Stomach (tissue), 4 donors: Measurements from ENCODE around the gene MYH9.

Experiments
- EP300 ChIP-seq: sonication (generic); formaldehyde crosslinking; IDR thresholded peaks from one replicate; pipeline ENCODE4 v1.6.1; 2017; ENCODE audit warnings: antibody characterized with exemption
- POLR2AphosphoS5 ChIP-seq, 3 donors: sonication (generic); formaldehyde crosslinking; IDR thresholded peaks; one replicate each; pipeline ENCODE4 v1.6.1; 2016; ENCODE audit warnings: antibody characterized with exemption in 3 of 3
- TF ChIP-seq, protein P1 (sequence below), 7 experiments: fragments of 450-650 bp in 4 of 7; fragments of 200-600 bp in 3 of 7; sonication (generic) in 3 of 7; IDR thresholded peaks; one replicate each; pipeline ENCODE4 v1.5.1; 2016 to 2019; ENCODE audit warnings: antibody characterized with exemption in 7 of 7, control low read depth in 2 of 7, mild to moderate bottlenecking in 1 of 7

DNA sequence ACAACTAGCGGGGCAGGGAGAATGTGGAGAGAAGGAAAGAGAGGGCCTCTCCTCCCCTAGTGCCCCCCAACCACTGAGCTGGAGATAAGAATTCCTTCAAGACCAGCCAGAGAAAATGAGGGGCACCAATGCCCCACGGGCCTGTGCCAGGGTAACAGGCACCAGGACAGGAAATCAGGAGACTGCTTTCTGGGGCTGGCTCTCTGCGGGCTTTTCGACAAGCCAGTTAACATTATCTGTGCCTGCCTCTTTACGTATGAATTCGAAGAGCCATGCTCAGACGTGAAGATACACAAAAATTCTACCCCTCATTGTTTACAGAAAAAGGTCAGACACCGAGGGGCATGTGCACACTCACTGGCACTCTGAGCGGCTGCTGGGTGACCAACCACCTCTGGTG is 52.1 kb downstream of the MYH9 start:
- no peak for TF ChIP-seq EP300
- TF ChIP-seq POLR2AphosphoS5 (IDR thresholded peaks at IDR 0.05): no peak
- TF ChIP-seq, protein P1, sequence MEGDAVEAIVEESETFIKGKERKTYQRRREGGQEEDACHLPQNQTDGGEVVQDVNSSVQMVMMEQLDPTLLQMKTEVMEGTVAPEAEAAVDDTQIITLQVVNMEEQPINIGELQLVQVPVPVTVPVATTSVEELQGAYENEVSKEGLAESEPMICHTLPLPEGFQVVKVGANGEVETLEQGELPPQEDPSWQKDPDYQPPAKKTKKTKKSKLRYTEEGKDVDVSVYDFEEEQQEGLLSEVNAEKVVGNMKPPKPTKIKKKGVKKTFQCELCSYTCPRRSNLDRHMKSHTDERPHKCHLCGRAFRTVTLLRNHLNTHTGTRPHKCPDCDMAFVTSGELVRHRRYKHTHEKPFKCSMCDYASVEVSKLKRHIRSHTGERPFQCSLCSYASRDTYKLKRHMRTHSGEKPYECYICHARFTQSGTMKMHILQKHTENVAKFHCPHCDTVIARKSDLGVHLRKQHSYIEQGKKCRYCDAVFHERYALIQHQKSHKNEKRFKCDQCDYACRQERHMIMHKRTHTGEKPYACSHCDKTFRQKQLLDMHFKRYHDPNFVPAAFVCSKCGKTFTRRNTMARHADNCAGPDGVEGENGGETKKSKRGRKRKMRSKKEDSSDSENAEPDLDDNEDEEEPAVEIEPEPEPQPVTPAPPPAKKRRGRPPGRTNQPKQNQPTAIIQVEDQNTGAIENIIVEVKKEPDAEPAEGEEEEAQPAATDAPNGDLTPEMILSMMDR (IDR thresholded peaks at IDR 0.05): no peak
